ENCODE data around the gene INCENP. TPM values are rescaled to one million over a fixed set of nuclear protein-coding genes. Genes with fewer than 3 reads are reported as not detected.

INCENP gene
- total RNA-seq, 2 donors from 2014 or later: 10.3 to 33.7 TPM

DNA sequence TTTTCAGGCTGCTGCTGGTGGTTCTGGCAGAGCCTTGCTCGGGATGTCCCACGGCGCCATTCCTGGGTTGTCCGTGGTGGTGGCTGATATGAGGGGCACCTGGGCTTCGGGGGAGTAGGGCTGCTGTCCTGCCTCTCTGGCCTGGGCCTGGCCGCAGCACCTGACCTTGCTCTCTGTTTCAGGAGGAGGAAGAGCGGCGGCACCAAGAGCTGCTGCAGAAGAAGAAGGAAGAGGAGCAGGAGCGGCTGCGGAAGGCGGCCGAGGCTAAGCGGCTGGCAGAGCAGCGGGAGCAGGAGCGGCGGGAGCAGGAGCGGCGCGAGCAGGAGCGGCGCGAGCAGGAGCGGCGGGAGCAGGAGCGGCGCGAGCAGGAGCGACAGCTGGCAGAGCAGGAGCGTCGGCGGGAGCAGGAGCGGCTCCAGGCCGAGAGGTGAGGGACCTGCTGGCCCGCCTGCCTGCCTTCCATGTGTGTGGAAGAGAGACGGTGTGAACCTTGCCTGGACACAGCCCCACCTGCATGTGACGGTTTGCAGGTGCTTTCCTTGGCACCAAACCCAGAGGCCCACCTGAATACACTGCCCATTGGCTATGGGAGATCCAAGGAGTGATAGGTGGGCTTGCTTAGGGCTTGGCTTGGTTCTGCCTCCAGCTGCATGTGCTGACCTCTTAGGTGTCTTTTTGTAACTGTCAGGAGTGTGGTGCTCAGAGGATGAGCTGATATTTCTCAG, 22.8 kb downstream of the INCENP start:
- Histone ChIP-seq H3K4me3 (no peak overlapping the region), H3K9me3 (no peaks in the 10 kb centered on the region), H3K27ac (no peak overlapping the region), H3K36me3 (peaks cover 0 to 5% of the 10 kb centered on the region in 2 donors), H3K4me1 (replicated peaks) (no peaks in the 10 kb centered on the region), H3K27me3 (replicated peaks; ENCODE audit: insufficient read depth) (no peaks in the 10 kb centered on the region)
- DNase-seq (ENCODE audit: low spot score): no peak
- no peak for TF ChIP-seq POLR2A (IDR thresholded peaks at IDR 0.05)
- TF ChIP-seq, protein P1, sequence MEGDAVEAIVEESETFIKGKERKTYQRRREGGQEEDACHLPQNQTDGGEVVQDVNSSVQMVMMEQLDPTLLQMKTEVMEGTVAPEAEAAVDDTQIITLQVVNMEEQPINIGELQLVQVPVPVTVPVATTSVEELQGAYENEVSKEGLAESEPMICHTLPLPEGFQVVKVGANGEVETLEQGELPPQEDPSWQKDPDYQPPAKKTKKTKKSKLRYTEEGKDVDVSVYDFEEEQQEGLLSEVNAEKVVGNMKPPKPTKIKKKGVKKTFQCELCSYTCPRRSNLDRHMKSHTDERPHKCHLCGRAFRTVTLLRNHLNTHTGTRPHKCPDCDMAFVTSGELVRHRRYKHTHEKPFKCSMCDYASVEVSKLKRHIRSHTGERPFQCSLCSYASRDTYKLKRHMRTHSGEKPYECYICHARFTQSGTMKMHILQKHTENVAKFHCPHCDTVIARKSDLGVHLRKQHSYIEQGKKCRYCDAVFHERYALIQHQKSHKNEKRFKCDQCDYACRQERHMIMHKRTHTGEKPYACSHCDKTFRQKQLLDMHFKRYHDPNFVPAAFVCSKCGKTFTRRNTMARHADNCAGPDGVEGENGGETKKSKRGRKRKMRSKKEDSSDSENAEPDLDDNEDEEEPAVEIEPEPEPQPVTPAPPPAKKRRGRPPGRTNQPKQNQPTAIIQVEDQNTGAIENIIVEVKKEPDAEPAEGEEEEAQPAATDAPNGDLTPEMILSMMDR (IDR thresholded peaks at IDR 0.05): no peak
- TF ChIP-seq POLR2AphosphoS5 (IDR thresholded peaks at IDR 0.05): no peak
- 92% methylated on average over 36 of the region's 36 CpGs for WGBS
- intact Hi-C loops (cut with DNase I): no loop called here

DNA sequence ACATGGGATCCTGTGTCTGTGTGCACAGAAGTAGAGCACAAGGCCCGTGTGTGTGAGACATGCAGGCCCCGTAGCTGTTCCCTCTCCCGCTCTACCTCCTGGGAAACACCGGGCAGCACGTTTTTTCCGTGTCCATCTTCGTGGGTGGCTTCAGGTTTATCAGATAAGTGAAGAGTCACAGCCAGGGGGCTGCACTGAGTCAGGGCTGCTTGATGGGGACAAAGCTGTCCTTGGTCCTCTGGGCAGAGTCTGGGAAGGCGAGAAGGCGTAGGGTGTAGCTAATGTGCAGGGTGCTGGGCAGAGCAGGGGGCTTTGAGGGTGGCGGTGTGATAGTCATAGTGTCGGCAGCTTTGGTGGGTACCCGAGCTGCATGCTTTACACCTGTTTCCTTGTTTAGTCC, 23.7 kb downstream of the INCENP start:
- intact Hi-C loops (cut with DNase I): no loop called here
- Histone ChIP-seq H3K27me3 (replicated peaks; ENCODE audit: insufficient read depth) (no peaks in the 10 kb centered on the region), H3K4me1 (replicated peaks) (no peaks in the 10 kb centered on the region), H3K4me3 (no peak overlapping the region), H3K9me3 (no peaks in the 10 kb centered on the region), H3K36me3 (peaks cover 0 to 5% of the 10 kb centered on the region in 2 donors), H3K27ac (no peak overlapping the region)
- WGBS: 92% methylated on average over 12 of the region's 12 CpGs
- no peak for DNase-seq (ENCODE audit: low spot score)
- TF ChIP-seq, protein P1 (IDR thresholded peaks at IDR 0.05): no peak
- TF ChIP-seq POLR2AphosphoS5 (IDR thresholded peaks at IDR 0.05) (no peak), POLR2A (IDR thresholded peaks at IDR 0.05) (no peak)

DNA sequence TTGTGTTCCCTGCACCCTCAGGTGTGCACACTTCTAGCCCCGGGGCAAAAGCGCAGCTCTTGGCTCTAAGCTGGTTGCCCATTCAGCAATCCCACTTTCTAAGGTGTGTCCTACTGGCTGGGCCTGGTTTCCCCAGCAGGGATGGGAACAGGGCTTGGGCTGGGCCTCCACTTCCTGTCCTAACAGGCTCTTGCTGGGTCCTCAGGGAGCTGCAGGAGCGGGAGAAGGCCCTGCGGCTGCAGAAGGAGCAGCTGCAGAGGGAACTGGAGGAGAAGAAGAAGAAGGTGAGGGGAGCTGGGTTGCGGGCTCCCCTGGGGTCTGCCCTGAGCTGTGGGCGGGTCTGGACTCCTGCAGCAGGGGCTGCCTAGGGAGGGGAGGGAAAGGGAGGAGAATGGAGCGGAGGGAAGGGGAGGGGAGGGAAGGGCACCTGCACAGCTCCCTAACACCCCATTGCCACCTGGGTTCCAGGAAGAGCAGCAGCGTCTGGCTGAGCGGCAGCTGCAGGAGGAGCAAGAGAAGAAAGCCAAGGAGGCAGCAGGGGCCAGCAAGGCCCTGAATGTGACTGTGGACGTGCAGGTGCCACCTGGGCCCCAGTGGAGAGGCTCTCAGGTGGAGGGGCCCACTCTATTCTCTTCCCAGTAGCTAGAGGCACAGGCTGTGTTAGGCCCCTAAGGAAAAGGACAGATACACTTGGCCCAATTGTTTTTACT, 24.6 kb downstream of the INCENP start:
- Histone ChIP-seq H3K9me3 (no peaks in the 10 kb centered on the region), H3K4me3 (no peak overlapping the region), H3K36me3 (peaks cover 0 to 5% of the 10 kb centered on the region in 2 donors), H3K4me1 (replicated peaks) (no peaks in the 10 kb centered on the region), H3K27ac (no peak overlapping the region), H3K27me3 (replicated peaks; ENCODE audit: insufficient read depth) (no peaks in the 10 kb centered on the region)
- no peak for TF ChIP-seq POLR2AphosphoS5 (IDR thresholded peaks at IDR 0.05)
- intact Hi-C loops (cut with DNase I): no loop called here
- WGBS: 91% methylated on average over 10 of the region's 10 CpGs
- no peak for DNase-seq (ENCODE audit: low spot score)

DNA sequence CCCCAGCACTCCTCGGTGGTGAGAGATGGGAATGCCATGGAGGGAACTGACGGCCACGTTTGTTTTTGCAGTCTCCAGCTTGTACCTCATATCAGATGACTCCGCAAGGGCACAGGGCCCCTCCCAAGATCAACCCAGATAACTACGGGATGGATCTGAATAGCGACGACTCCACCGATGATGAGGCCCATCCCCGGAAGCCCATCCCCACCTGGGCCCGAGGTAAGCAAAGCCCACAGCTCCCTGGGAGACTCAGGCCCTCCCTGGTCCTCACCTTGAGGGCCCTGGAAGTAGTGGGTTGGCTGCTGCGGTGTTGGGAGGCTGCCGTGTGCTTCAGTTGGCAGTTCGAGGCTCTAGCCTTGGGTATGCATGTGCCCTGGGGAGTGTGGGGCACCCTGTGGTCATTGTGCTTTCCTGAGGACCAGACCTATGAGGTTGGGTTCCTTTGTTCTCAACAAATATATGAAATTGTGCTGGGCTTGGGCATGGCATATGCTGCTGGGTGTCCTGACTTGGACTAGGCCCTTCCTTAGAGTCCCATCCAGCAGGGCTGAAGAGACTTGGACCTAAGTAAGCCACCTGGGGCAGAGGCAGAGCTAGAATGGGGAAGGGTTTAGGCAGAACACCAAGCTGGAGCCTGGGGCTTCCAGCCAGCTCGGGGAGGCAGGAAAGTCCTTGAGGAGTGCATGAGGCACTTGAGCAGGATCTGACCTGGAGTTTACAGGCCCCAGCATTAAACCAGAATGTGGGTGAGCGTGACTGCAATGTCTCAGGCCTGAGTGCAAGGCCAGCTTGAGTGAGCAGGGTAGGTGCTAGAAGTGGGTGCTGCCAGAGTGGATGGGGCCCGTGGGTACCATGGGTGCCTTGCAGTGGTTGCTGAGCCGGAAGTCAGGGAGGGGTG, 26.4 kb downstream of the INCENP start:
- Histone ChIP-seq H3K36me3 (peaks cover 0 to 5% of the 10 kb centered on the region in 2 donors), H3K9me3 (no peaks in the 10 kb centered on the region), H3K4me3 (no peak overlapping the region), H3K27me3 (replicated peaks; ENCODE audit: insufficient read depth) (no peaks in the 10 kb centered on the region), H3K4me1 (replicated peaks) (no peaks in the 10 kb centered on the region), H3K27ac (no peak overlapping the region)
- WGBS: 86% methylated on average over 17 of the region's 17 CpGs
- DNase-seq (ENCODE audit: low spot score): no peak
- TF ChIP-seq POLR2A (IDR thresholded peaks at IDR 0.05) (no peak), POLR2AphosphoS5 (IDR thresholded peaks at IDR 0.05) (no peak)
- TF ChIP-seq, protein P1 (IDR thresholded peaks at IDR 0.05): no peak
- intact Hi-C loops (cut with DNase I): no loop called here
